ENCODE results near the gene LIN28B. TPM values are rescaled to one million over a fixed set of nuclear protein-coding genes. Genes with fewer than 3 reads are reported as not detected.

LIN28B gene
- total and polyA plus RNA-seq, 2 of the 4 experiments (the other 2 are of a cell fraction): not detected

- Histone ChIP-seq H3K4me3 (ENCODE audit: insufficient read depth, low read depth, low read length) (no peak overlapping the region), H3K4ac (ENCODE audit: low read depth, low read length) (no peak overlapping the region), H2AFZ (replicated peaks; ENCODE audit: low read length, poor library complexity) (no peak overlapping the region), H3K23ac (ENCODE audit: low read depth, low read length) (no peak overlapping the region), H3K4me2 (ENCODE audit: low read depth, low read length) (no peak overlapping the region), H3K27ac (ENCODE audit: insufficient read depth, low read length) (no peak overlapping the region), H3K9ac (ENCODE audit: low read depth, low read length) (no peak overlapping the region), H4K20me1 (ENCODE audit: insufficient read depth, low read length) (no peaks in the 10 kb centered on the region), H3K9me3 (ENCODE audit: control insufficient read depth, insufficient read depth, low read length) (no peaks in the 10 kb centered on the region), H3K9me1 (ENCODE audit: insufficient read depth, low read length) (no peaks in the 10 kb centered on the region), H4K91ac (ENCODE audit: insufficient read depth, low read depth, low read length) (no peak overlapping the region), H3K27me3 (ENCODE audit: control insufficient read depth, insufficient read depth, low read length) (0 out of 2 replicates have a peak, but pooled peaks cover 1% of the 10 kb centered on the region), H2AK5ac (ENCODE audit: low read depth, low read length) (no peak overlapping the region), H2BK15ac (ENCODE audit: low read depth, low read length) (no peak overlapping the region), H2BK5ac (ENCODE audit: low read depth, low read length, poor library complexity, severe bottlenecking) (no peak overlapping the region), H4K8ac (ENCODE audit: low read depth in 2 of 2, low read length in 2 of 2) (no peak overlapping the region), H2BK20ac (ENCODE audit: low read depth, low read length) (no peak overlapping the region), H2AK9ac (replicated peaks; ENCODE audit: low read depth, low read length, poor library complexity) (no peak overlapping the region), H2BK120ac (ENCODE audit: low read depth, low read length) (no peak overlapping the region), H3K79me1 (ENCODE audit: low read depth in 1 of 2, low read length in 2 of 2) (no peaks in the 10 kb centered on the region), H3K14ac (replicated peaks; ENCODE audit: low read depth, low read length) (no peak overlapping the region), H4K5ac (ENCODE audit: low read depth, low read length) (no peak overlapping the region), H3K56ac (ENCODE audit: extremely low read depth, insufficient read depth, low read length) (no peak overlapping the region), H3K36me3 (ENCODE audit: control insufficient read depth, insufficient read depth, low read length) (no peaks in the 10 kb centered on the region), H3K4me1 (ENCODE audit: control insufficient read depth, insufficient read depth, low read length) (no peaks in the 10 kb centered on the region), H3K18ac (ENCODE audit: low read depth, low read length) (no peak overlapping the region)
- BruUV-seq (replicated peaks): no TSS peak
- POLR2A ChIA-PET (ENCODE audit: unreplicated experiment): no interaction called here
- no peak for DNase-seq
- intact Hi-C loops (cut with micrococcal nuclease): no loop called here
- ATAC-seq (ENCODE audit: low read depth): no peak
- CTCF ChIA-PET: interaction anchor here (0.6 kb wide), 1 partner anchor 78 kb away, joined by 3 read pairs; no protein-coding TSS in a partner anchor
- dilution Hi-C loops (cut with HindIII; ENCODE audit: low sequenced_read_pairs, unreplicated experiment): no loop called here
- WGBS, 2 experiments (ENCODE audit: extremely low coverage in 2 of 2, insufficient read length in 1 of 2): no CpG with 5 or more reads among the region's 5 CpGs
- TF ChIP-seq, protein P1, sequence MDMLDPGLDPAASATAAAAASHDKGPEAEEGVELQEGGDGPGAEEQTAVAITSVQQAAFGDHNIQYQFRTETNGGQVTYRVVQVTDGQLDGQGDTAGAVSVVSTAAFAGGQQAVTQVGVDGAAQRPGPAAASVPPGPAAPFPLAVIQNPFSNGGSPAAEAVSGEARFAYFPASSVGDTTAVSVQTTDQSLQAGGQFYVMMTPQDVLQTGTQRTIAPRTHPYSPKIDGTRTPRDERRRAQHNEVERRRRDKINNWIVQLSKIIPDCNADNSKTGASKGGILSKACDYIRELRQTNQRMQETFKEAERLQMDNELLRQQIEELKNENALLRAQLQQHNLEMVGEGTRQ (IDR thresholded peaks at IDR 0.05; ENCODE audit: low read depth, low read length): no peak
- TF ChIP-seq CTCF (conservative IDR thresholded peaks at IDR 0.05; ENCODE audit: low read depth, low read length): no peak
- TF ChIP-seq SMC3 (IDR thresholded peaks at IDR 0.05; ENCODE audit: low read depth, low read length): no peak
- TF ChIP-seq ELK1 (IDR thresholded peaks at IDR 0.05; ENCODE audit: borderline replicate concordance, low read depth, low read length): no peak
- TF ChIP-seq MAZ (IDR thresholded peaks at IDR 0.05; ENCODE audit: borderline replicate concordance, low read depth, low read length): no peak
- TF ChIP-seq NFE2L2 (IDR thresholded peaks at IDR 0.05; ENCODE audit: low read depth, low read length): no peak
- TF ChIP-seq RAD21 (IDR thresholded peaks at IDR 0.05; ENCODE audit: low read length): no peak
- TF ChIP-seq FOS (IDR thresholded peaks at IDR 0.05; ENCODE audit: low read depth, low read length): no peak
- TF ChIP-seq RFX5 (IDR thresholded peaks at IDR 0.05; ENCODE audit: low read depth, low read length): no peak
- no peak for TF ChIP-seq BHLHE40 (IDR thresholded peaks at IDR 0.05; ENCODE audit: low read depth, low read length)
- TF ChIP-seq MAFK (IDR thresholded peaks at IDR 0.05; ENCODE audit: low read depth, low read length): no peak
- no peak for TF ChIP-seq RCOR1 (IDR thresholded peaks at IDR 0.05; ENCODE audit: insufficient replicate concordance, low read length)
- in situ Hi-C loops (cut with MboI; ENCODE audit: low sequenced_read_pairs): no loop called here
Measured at GRCh38 chr6:104983296-104983695, 26.4 kb downstream of the LIN28B start.
